SK-N-MC (cell line): ENCODE results near the gene NR2F1-AS1.

Experiments
- EZH2 ChIP-seq: fragments of 200-600 bp; sonication (generic); IDR thresholded peaks from one replicate; pipeline ENCODE4 v1.6.1; 2017; ENCODE audit warnings: antibody characterized with exemption
- POLR2AphosphoS5 ChIP-seq: IDR thresholded peaks from 2 replicates; pipeline ENCODE4 v1.6.1; 2012; ENCODE audit warnings: mild to moderate bottlenecking, low read depth, low read length, borderline replicate concordance

- TF ChIP-seq EZH2, result no peak
- no peak for TF ChIP-seq POLR2AphosphoS5
Observed at GRCh38 chr5:93364378-93364777, 216.6 kb downstream of the NR2F1-AS1 start.
